Epithelial cell of proximal tubule (primary cell): Measurements from ENCODE around the gene FASLG. TPM values are rescaled to one million over a fixed set of nuclear protein-coding genes. Genes with fewer than 3 reads are reported as not detected.

Experiments
- DNase-seq: peaks from one replicate; pipeline ENCODE4 v3.0.0-alpha.2; 2011; ENCODE audit warnings: low read depth
- H3K4me3 ChIP-seq: 2 replicates; pipeline ENCODE4 v1.5.1; 2011; ENCODE audit warnings: low read depth, mild to moderate bottlenecking, low read length
- total RNA-seq: library from RNA; depleted of rRNA; stranded (reverse); fragments of >200 nt; gene quantifications from 2 replicates; pipeline ENCODE4 v1.2.3, GENCODE V29; 2015
- TF ChIP-seq, protein P1 (sequence below): conservative IDR thresholded peaks from 2 replicates; pipeline ENCODE4 v1.5.1; 2012; ENCODE audit warnings: low read depth, mild to moderate bottlenecking, low read length

The FASLG gene
- total RNA-seq, 1 donor from 2014 or later = not detected

DNA sequence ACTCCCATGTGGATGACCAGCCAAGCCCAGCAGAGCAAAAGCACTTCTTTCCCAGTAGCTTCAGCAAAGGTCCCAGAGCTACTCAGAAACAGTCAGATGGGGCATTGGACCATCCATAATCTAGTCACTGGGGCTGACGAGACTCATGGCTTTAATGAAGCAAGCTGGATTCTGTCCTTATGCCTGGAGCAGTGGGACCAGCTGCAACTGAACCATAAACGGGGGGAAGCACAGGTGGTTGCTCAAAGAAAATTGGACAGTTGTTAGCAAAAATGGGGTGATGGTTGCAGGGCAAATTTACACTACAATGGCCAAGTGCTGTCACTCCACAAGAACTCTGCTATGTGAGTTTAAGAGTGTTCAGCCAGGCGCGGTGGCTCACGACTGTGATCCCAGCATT, 17.4 kb upstream of the FASLG start:
- TF ChIP-seq, protein P1, sequence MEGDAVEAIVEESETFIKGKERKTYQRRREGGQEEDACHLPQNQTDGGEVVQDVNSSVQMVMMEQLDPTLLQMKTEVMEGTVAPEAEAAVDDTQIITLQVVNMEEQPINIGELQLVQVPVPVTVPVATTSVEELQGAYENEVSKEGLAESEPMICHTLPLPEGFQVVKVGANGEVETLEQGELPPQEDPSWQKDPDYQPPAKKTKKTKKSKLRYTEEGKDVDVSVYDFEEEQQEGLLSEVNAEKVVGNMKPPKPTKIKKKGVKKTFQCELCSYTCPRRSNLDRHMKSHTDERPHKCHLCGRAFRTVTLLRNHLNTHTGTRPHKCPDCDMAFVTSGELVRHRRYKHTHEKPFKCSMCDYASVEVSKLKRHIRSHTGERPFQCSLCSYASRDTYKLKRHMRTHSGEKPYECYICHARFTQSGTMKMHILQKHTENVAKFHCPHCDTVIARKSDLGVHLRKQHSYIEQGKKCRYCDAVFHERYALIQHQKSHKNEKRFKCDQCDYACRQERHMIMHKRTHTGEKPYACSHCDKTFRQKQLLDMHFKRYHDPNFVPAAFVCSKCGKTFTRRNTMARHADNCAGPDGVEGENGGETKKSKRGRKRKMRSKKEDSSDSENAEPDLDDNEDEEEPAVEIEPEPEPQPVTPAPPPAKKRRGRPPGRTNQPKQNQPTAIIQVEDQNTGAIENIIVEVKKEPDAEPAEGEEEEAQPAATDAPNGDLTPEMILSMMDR = no peak
- H3K4me3 ChIP-seq = no peak overlapping the region
- DNase-seq = no peak

DNA sequence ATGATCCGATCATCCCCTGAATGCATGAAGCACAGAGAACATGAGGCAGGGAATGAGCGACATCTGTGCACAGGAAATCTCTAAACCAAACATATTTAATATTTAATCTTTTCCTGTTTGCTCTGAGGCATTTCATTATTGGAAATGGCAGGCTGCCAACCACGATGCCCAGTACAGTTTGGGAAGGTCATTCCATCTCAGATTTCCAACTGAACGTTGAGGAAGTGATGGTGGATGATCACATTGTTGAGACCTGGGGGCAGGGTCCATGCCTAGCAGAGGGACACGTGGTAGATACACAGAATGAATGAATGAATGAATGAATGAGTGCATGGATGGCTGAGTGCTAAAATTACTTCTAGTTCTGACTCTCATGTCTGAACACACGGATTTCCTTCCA, 15.9 kb upstream of the FASLG start:
- no peak for DNase-seq
- TF ChIP-seq, protein P1 = no peak
- no peak overlapping the region for H3K4me3 ChIP-seq

DNA sequence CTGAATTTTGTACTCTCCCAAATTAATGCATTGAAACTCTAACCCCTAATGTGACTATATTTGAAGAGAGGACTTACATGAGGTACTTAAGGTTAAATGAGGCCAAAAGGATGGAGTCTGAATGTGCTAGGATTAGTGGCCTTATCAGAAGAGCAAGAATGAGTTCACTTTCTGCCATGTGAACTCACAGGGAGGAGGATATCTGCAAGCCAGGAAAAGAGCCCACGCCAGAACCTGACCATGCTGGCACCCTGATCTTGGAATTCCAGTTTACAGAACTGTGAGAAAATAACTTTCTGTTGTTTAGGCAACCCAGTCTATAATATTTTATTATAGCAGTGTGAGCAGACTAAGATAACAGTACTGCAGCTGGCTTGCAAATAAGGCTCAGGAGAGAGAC, 12.2 kb upstream of the FASLG start:
- TF ChIP-seq, protein P1 = no peak
- no peak for DNase-seq
- no peak overlapping the region for H3K4me3 ChIP-seq

DNA sequence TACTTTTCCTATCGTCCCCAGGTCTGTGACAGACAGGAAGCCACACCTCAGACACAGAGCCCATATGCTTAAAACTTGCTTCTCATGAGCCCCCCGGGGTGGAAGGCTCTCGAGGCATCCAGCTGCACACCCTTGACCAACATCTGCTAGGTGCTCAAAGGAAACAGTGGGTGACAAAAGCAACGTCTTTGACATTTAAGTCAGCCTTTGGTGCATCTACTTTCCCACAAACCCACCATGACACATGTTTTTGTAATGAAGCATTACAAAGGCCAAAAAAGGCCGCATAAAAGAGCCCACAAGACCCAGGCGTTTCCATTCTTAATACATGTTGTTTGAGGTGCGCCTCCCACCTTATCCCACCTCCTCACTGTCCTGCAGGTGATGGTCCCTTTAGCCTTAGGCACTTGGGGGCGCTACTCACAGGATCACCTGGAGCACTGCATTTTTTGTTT, 11.8 kb upstream of the FASLG start:
- TF ChIP-seq, protein P1 = no peak
- no peak for DNase-seq

DNA sequence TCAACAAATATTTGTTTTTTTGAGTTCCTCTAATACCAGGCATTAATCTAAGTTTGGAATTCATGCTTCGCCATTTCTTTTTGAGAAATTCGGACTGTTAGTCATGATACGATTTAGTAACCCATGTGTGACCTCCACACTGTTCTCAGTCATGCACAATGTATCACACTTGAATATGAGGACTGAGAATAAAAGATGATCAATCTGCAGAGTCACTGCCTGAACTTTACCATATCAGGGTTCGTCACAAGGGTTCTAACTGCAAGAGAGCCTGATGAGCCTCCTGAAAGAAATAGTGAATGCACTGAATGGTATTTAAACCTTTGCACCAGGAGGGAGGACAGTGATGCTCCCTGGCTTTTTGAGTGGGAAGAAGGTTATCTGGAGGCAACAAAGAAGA, 10.9 kb upstream of the FASLG start:
- no peak overlapping the region for H3K4me3 ChIP-seq
- TF ChIP-seq, protein P1 = no peak
- DNase-seq = no peak

More for the DNA sequence above, 11.8 kb upstream of the FASLG start:
- H3K4me3 ChIP-seq = no peak overlapping the region

DNA sequence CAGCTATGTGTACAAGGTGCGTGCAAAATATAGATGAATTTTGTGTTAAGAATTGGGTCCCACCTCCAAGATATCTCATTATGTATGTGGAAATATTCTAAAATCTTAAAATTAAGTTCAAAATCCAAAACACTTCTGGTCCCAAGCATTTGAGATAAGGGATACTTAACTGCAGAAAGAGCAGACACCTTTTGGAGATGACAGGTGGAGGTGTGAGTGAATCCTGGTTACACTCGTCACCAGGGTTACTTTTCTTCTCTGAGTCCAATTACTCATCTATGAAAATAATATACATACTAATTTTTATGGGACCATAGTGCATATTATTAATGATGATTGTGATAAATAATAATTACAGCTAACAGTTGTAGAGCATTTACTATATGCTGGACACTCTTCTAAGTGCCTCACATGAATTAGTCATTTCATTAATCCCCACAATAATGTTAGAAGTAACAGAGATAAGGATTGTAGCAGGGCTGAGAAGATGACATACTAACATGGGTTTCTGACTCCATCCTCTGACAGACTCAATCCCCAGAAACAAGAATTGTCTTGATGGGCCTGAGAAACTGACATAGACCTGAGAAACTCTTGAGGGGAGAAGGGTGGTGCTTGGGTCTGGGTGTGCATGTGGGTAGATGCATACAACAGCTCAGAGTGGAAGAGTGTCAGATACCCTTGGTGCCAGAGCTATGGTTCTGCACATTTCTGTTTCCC, 8.3 kb upstream of the FASLG start:
- no peak overlapping the region for H3K4me3 ChIP-seq
- TF ChIP-seq, protein P1 = no peak
- DNase-seq = no peak
